OCI-LY7 (cell line): ENCODE measurements around the gene BSND. TPM values are rescaled to one million over a fixed set of nuclear protein-coding genes. Genes with fewer than 3 reads are reported as not detected.

Experiments
- BruUV-seq: library from RNA; stranded (reverse); fragments of 400-500 nt; replicated peaks from 2 replicates; lab custom pipeline; 2021; lab: Mats Ljungman, UMichigan
- CTCF ChIA-PET: fragments of 300-600 bp; sonication (Branson Sonifier 250); formaldehyde crosslinking; loops from one replicate; lab custom pipeline; 2022; ENCODE audit warnings: antibody characterized with exemption; ENCODE audit not compliant: unreplicated experiment; lab: Charles Lee
- POLR2A ChIA-PET: fragments of 300-600 bp; sonication (Branson Sonifier 250); formaldehyde crosslinking; loops from one replicate; lab custom pipeline; 2022; ENCODE audit warnings: antibody characterized with exemption; lab: Charles Lee
- DNase-seq: peaks from one replicate; pipeline ENCODE4 v3.0.0-alpha.2; 2015; ENCODE audit warnings: low spot score
- H2AFZ ChIP-seq: fragments of 200-600 bp; sonication (generic), shearing (Covaris generic); 2 replicates; pipeline ENCODE4 v1.6.1; 2014; ENCODE audit warnings: mild to moderate bottlenecking, antibody characterized with exemption, low read length, moderate library complexity
- H3K27ac ChIP-seq: fragments of 200-600 bp; sonication (generic); 2 replicates; pipeline ENCODE4 v1.5.1; 2014; ENCODE audit warnings: mixed run types, low read depth, mild to moderate bottlenecking, moderate library complexity, low read length, inconsistent platforms; ENCODE audit not compliant: poor library complexity, severe bottlenecking
- H3K36me3 ChIP-seq: fragments of 200-600 bp; sonication (generic); 2 replicates; pipeline ENCODE4 v1.6.1; 2014; ENCODE audit warnings: mild to moderate bottlenecking, antibody characterized with exemption, low read length, moderate library complexity, mixed read lengths; ENCODE audit not compliant: insufficient read depth
- H3K4me1 ChIP-seq: fragments of 200-600 bp; sonication (generic); 2 replicates; pipeline ENCODE4 v1.5.1; 2014; ENCODE audit warnings: mild to moderate bottlenecking, low read length; ENCODE audit not compliant: insufficient read depth, poor library complexity, severe bottlenecking
- H3K4me2 ChIP-seq: fragments of 200-600 bp; sonication (generic); 2 replicates; pipeline ENCODE4 v1.6.1; 2014; ENCODE audit warnings: mild to moderate bottlenecking, low read length
- H3K4me3 ChIP-seq: fragments of 200-600 bp; sonication (generic); 2 replicates; pipeline ENCODE4 v1.5.1; 2014; ENCODE audit warnings: mild to moderate bottlenecking, low read depth, low read length; ENCODE audit not compliant: poor library complexity, severe bottlenecking
- H3K79me2 ChIP-seq: fragments of 200-600 bp; sonication (generic); 2 replicates; pipeline ENCODE4 v1.6.1; 2016; ENCODE audit warnings: low read depth, mild to moderate bottlenecking, low read length, moderate library complexity, mixed read lengths; ENCODE audit not compliant: insufficient read depth
- H3K9me2 ChIP-seq: fragments of 200-600 bp; sonication (generic); 2 replicates; pipeline ENCODE4 v1.6.1; 2016; ENCODE audit warnings: mild to moderate bottlenecking, low read length, mixed read lengths; ENCODE audit not compliant: insufficient read depth
- H3K9me3 ChIP-seq: fragments of 200-600 bp; sonication (generic); 2 replicates; pipeline ENCODE4 v1.6.1; 2014; ENCODE audit warnings: mild to moderate bottlenecking, mixed run types, low read length, mixed read lengths
- H4K20me1 ChIP-seq: fragments of 200-600 bp; sonication (generic); 2 replicates; pipeline ENCODE4 v1.6.1; 2014; ENCODE audit warnings: mild to moderate bottlenecking, antibody characterized with exemption, low read length, moderate library complexity, mixed read lengths; ENCODE audit not compliant: insufficient read depth
- EZH2phosphoT487 ChIP-seq: fragments of 200-600 bp; sonication (generic); IDR thresholded peaks from 2 replicates; pipeline ENCODE4 v1.6.1; 2018; ENCODE audit warnings: low read depth, borderline replicate concordance, mild to moderate bottlenecking, mixed run types, antibody characterized with exemption, low read length, moderate library complexity, mixed read lengths
- intact Hi-C: fragments of 100-400 bp; cut with micrococcal nuclease; formaldehyde crosslinking; loops from one replicate; pipeline ENCODE4 v1.10.0; 2022; ENCODE audit not compliant: unreplicated experiment
- total RNA-seq, 2 experiments: library from RNA; depleted of rRNA in 1 of 2; stranded (reverse); fragments of >200 nt in 1 of 2; shearing (Covaris generic) in 1 of 2; gene quantifications; 2 replicates each; pipeline ENCODE4 v1.2.3, GENCODE V29; 2014 to 2022
- TF ChIP-seq, protein P1 (sequence below): fragments of 200-600 bp; sonication (generic); conservative IDR thresholded peaks from 2 replicates; pipeline ENCODE4 v1.5.1; 2014; ENCODE audit warnings: mild to moderate bottlenecking, antibody characterized with exemption, low read length, moderate library complexity, mixed read lengths

The BSND gene
- total RNA-seq, 2 experiments from 2014 or later, result not detected

DNA sequence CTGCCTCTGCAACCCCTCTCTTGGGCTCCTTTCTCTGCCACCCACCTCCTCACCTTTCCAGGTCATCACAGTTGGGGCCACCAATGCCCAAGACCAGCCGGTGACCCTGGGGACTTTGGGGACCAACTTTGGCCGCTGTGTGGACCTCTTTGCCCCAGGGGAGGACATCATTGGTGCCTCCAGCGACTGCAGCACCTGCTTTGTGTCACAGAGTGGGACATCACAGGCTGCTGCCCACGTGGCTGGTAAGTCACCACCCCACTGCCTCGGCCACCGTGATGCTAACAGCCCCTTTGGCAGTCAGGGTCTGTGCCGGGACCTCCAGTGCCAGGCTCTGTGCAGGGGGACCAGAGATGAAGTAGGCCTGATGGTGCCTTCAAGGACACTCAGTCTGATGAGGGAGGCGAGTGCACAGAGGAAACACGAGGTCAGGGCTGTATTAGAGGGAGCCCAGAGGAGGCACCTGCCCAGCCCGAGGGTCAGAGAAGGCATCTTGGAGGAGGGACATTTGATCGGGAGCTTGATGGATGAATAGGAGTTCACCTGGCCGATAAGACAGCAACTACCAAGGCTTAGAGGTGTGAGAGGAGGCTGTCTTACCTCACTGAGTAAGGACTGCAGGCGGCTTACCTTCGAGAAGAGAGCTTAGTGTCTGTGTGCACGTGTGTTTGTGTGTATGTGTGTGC lies 58.7 kb downstream of the BSND start:
- H3K27ac ChIP-seq, result no peak overlapping the region
- no TSS peak for BruUV-seq
- DNase-seq, result no peak
- H3K4me3 ChIP-seq, result no peak overlapping the region
- POLR2A ChIA-PET, result interaction anchor here (0.6 kb wide), 1 partner anchor 633 kb away, joined by 3 read pairs; no protein-coding TSS in a partner anchor
- H3K4me1 ChIP-seq, result no peaks in the 10 kb centered on the region
- CTCF ChIA-PET, result no interaction called here
- no peaks in the 10 kb centered on the region for H3K79me2 ChIP-seq
- no peak for TF ChIP-seq EZH2phosphoT487
- TF ChIP-seq, protein P1, sequence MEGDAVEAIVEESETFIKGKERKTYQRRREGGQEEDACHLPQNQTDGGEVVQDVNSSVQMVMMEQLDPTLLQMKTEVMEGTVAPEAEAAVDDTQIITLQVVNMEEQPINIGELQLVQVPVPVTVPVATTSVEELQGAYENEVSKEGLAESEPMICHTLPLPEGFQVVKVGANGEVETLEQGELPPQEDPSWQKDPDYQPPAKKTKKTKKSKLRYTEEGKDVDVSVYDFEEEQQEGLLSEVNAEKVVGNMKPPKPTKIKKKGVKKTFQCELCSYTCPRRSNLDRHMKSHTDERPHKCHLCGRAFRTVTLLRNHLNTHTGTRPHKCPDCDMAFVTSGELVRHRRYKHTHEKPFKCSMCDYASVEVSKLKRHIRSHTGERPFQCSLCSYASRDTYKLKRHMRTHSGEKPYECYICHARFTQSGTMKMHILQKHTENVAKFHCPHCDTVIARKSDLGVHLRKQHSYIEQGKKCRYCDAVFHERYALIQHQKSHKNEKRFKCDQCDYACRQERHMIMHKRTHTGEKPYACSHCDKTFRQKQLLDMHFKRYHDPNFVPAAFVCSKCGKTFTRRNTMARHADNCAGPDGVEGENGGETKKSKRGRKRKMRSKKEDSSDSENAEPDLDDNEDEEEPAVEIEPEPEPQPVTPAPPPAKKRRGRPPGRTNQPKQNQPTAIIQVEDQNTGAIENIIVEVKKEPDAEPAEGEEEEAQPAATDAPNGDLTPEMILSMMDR, result no peak
- no peak overlapping the region for H3K4me2 ChIP-seq
- H4K20me1 ChIP-seq, result no peaks in the 10 kb centered on the region
- H3K9me3 ChIP-seq, result no peaks in the 10 kb centered on the region
- no peaks in the 10 kb centered on the region for H3K36me3 ChIP-seq
- H2AFZ ChIP-seq, result no peak overlapping the region
- H3K9me2 ChIP-seq, result no peaks in the 10 kb centered on the region
- intact Hi-C loops, result no loop called here

DNA sequence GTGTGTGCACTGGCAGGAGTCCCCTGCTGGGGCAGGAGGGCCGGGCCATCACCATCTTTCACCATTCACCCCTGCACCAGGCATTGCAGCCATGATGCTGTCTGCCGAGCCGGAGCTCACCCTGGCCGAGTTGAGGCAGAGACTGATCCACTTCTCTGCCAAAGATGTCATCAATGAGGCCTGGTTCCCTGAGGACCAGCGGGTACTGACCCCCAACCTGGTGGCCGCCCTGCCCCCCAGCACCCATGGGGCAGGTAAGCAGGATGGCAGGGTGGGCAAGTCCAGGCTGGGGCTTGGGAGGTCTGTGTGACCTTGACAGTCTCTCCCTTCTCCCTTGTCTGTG lies 59.2 kb downstream of the BSND start:
- H3K4me3 ChIP-seq, result no peak overlapping the region
- BruUV-seq, result no TSS peak
- no peaks in the 10 kb centered on the region for H3K36me3 ChIP-seq
- H3K79me2 ChIP-seq, result no peaks in the 10 kb centered on the region
- no peak overlapping the region for H3K27ac ChIP-seq
- TF ChIP-seq EZH2phosphoT487, result no peak
- TF ChIP-seq, protein P1, result no peak
- H4K20me1 ChIP-seq, result no peaks in the 10 kb centered on the region
- no peaks in the 10 kb centered on the region for H3K9me2 ChIP-seq
- ChIA-PET CTCF (no interaction called here), POLR2A (no interaction called here)
- intact Hi-C loops, result no loop called here
- no peak for DNase-seq
- H3K4me1 ChIP-seq, result no peaks in the 10 kb centered on the region
- no peak overlapping the region for H3K4me2 ChIP-seq
- no peak overlapping the region for H2AFZ ChIP-seq
- no peaks in the 10 kb centered on the region for H3K9me3 ChIP-seq
